VCaP (cell line): Measurements from ENCODE around the gene STX7.

Experiments
- H3K27ac ChIP-seq: fragments of 450-650 bp; 2 replicates; pipeline ENCODE4 v1.5.1; 2017
- CTCF ChIP-seq: fragments of 450-650 bp; conservative IDR thresholded peaks from 2 replicates; pipeline ENCODE4 v1.5.1; 2017; ENCODE audit warnings: mild to moderate bottlenecking, moderate library complexity

The STX7 gene

GRCh38 chr6:132400555-132400882 is 112.4 kb downstream of the STX7 start:
- no peak for TF ChIP-seq CTCF
- H3K27ac ChIP-seq, result no peak overlapping the region

- TF ChIP-seq CTCF, result no peak
- no peak overlapping the region for H3K27ac ChIP-seq
These were observed 113.4 kb downstream of the STX7 start for GRCh38 chr6:132399376-132400074.
